Immature natural killer cell (primary cell): Measurements from ENCODE around the gene FLT3. TPM values are rescaled to one million over a fixed set of nuclear protein-coding genes. Genes with fewer than 3 reads are reported as not detected.
A peak's percentile ranks its signal among the peaks of the same experiment; 100 is the strongest.
"Not testable (repeated sequence)": the region's sequence is repeated elsewhere in the genome, so short reads cannot be mapped to it uniquely, and the experiment has no call there.

Experiments used
- DNase-seq, 3 donors: peaks; one replicate each; pipeline ENCODE4 v3.0.0; 2022; ENCODE audit warnings: mixed read lengths in 1 of 3
- H3K27ac Mint-ChIP-seq, 6 donors: one replicate each; pipeline ENCODE4 v1.8.0; 2020; ENCODE audit warnings: mixed read lengths in 6 of 6, mild to moderate bottlenecking in 5 of 6, inconsistent platforms in 4 of 6, moderate library complexity in 3 of 6
- H3K27me3 Mint-ChIP-seq, 3 donors: one replicate each; pipeline ENCODE4 v1.8.0; 2020 to 2021; ENCODE audit warnings: low read depth in 3 of 3, mild to moderate bottlenecking in 3 of 3, mixed read lengths in 3 of 3, moderate library complexity in 3 of 3, inconsistent platforms in 1 of 3
- H3K36me3 Mint-ChIP-seq, 3 donors: one replicate each; pipeline ENCODE4 v1.8.0; 2020; ENCODE audit warnings: mixed read lengths in 3 of 3, inconsistent platforms in 2 of 3, mild to moderate bottlenecking in 2 of 3
- H3K4me1 Mint-ChIP-seq, 2 donors: one replicate each; pipeline ENCODE4 v1.8.0; 2020; ENCODE audit warnings: inconsistent platforms in 2 of 2, mild to moderate bottlenecking in 2 of 2, mixed read lengths in 2 of 2, moderate library complexity in 1 of 2
- H3K4me3 Mint-ChIP-seq, 5 donors: one replicate each; pipeline ENCODE4 v1.8.0; 2020; ENCODE audit warnings: mild to moderate bottlenecking in 5 of 5, mixed read lengths in 5 of 5, inconsistent platforms in 3 of 5, moderate library complexity in 3 of 5
- H3K9me3 Mint-ChIP-seq, 6 donors: one replicate each; pipeline ENCODE4 v1.8.0; 2020; ENCODE audit warnings: mild to moderate bottlenecking in 6 of 6, mixed read lengths in 6 of 6, inconsistent platforms in 4 of 6, moderate library complexity in 3 of 6
- polyA plus RNA-seq, 3 donors: library from polyadenylated mRNA; unstranded; fragments of 300-500 nt; fragmentation: Illumina TruSeq; gene quantifications; one replicate each; pipeline ENCODE4 v1.2.3, GENCODE V29; 2021

FLT3 gene
- polyA plus RNA-seq = 1 to 10 TPM in 2 of 3 donors, under 1 TPM in 1; 0.80 to 1.6 (median 1.2) TPM

DNA sequence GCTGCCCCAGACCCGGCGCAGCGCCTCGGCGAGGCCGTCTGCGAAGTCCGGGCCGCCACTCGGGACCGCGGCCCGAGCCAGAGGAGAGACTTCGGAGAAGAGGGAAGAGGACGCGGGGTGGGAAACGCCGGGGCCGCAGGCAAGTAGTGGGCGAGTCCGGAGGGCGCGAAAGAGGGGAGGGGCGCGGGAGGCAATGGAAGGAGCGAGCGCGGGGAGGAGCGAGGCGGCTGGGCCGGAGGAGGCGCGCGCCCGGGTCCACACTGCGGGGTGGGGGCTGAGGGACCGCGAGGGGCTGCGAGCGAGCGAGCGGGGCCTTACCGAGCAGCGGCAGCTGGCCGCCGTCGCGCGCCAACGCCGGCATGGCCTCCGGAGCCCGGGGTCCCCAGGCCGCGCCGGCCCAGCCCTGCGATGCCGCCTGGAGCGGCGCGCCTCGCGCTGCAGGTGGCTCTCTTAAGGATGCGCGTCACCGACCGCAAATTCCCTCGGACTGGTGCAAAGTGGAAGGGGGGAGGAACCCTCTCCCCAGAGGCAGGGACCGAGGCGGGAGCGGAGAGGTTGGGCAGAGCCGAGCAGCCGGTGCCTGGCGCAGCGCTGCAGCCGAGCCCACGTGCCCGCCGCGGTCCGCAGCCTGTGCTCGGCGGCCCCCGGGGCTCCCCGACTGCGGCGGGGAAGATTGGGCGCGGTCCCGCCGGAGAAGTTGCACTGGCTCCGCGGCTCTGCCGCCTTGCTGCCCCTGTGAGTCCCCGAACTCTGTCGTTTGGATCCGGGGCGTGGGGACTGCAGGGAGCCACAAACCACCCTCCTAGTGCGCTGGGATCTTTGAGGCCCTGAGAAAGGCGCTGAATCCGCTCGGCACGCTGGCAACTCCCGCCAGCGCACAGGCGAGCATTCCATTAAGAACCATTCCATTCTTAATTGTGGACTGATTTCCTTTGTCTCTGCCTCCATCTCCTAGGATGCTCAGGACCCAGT is at the start of gene FLT3:
TSS of gene FLT3 (minus strand) at position 427 of the 972 bp plus-strand sequence. CDS start at position 361, 66 bp downstream.
- H3K27ac Mint-ChIP-seq = no peak within 1 kb of the TSS
- DNase-seq = peak in 2 of 3 donors; percentile 7 to 9
- no peaks in the 10 kb centered on the region for H3K36me3 Mint-ChIP-seq
- peaks cover 8 to 49% (median 15%) of the 10 kb centered on the region in 3 donors for H3K27me3 Mint-ChIP-seq
- peak within 1 kb of the TSS; percentile 65 to 82 (median 66) for H3K4me3 Mint-ChIP-seq
- H3K4me1 Mint-ChIP-seq = peaks cover 9 to 14% of the 10 kb centered on the region in 2 donors
- H3K9me3 Mint-ChIP-seq = no peaks in the 10 kb centered on the region

DNA sequence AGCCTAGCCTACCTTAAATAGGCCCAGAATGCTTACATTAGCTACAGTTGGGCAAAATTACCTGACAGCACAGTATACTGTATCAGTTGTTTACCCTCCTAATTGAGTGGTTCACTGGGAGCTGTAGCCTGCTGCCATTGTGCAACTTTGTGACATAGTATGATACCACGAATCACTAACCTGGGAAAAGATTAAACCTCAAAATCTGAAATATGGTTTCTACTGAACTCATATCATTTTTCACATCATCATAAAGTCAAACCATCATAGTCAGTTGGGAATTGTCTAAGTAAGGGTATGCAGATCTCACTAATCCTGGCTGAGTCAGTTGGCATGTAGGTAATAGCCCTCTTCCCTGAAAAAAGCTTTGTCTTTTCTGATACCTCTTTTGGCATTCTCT is 47.1 kb upstream of the FLT3 start:
- no peak overlapping the region for H3K27ac Mint-ChIP-seq
- peaks cover 0 to 4% (median 0%) of the 10 kb centered on the region in 3 donors for H3K27me3 Mint-ChIP-seq
- peaks cover 55 to 89% of the 10 kb centered on the region in 2 donors for H3K4me1 Mint-ChIP-seq
- no peaks in the 10 kb centered on the region for H3K36me3 Mint-ChIP-seq
- no peak overlapping the region for H3K4me3 Mint-ChIP-seq
- no peaks in the 10 kb centered on the region for H3K9me3 Mint-ChIP-seq
- DNase-seq = no peak

DNA sequence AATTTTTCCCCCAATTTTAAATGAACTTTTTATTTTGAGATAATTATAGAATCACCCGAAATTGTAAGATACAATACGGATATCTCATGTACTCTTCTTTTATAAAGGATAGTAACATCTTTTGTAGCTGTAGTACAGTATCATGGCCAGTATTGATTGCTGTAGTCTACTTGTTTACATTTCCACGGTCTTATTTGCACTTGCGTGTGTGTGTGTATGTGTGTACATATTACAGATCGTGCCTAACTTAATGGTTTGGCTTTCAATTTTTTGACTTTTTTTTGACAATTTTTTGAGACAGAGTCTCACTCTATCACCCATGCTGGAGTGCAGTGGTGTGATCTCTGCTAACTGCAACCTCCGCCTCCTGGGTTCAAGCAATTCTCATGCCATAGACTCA is 44.7 kb upstream of the FLT3 start:
- Mint-ChIP-seq H3K36me3 (no peaks in the 10 kb centered on the region), H3K4me1 (peaks cover 63 to 94% of the 10 kb centered on the region in 2 donors), H3K27me3 (peaks cover 0 to 7% (median 0%) of the 10 kb centered on the region in 3 donors), H3K27ac (no peak overlapping the region), H3K9me3 (no peaks in the 10 kb centered on the region), H3K4me3 (no peak overlapping the region)
- DNase-seq = no peak

DNA sequence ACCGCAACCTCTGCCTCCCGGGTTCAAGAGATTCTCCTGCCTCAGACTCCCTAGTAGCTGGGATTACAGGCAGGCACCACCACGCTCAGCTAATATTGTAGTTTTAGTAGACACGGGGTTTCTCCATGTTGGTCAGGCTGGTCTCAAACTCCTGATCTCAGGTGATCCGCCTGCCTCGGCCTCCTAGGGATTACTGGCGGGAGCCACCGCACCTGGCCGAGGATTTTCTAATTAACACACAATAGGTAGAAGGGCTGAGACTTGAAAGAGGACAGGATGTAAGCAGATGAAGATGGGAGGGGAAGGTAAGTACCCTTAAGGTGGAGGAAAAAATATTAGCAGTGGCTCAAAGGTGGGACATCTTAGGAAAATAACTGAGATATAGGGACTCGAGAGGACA is 41.2 kb upstream of the FLT3 start:
- Mint-ChIP-seq H3K4me1 (peaks cover 61 to 79% of the 10 kb centered on the region in 2 donors), H3K27me3 (peaks cover 14 to 21% (median 21%) of the 10 kb centered on the region in 3 donors), H3K4me3 (peak overlapping the region; percentile 42 to 66 (median 50)), H3K27ac (peak overlapping the region; percentile 9 to 65 (median 48))
- not testable (repeated sequence) for H3K36me3 Mint-ChIP-seq, DNase-seq, H3K9me3 Mint-ChIP-seq

DNA sequence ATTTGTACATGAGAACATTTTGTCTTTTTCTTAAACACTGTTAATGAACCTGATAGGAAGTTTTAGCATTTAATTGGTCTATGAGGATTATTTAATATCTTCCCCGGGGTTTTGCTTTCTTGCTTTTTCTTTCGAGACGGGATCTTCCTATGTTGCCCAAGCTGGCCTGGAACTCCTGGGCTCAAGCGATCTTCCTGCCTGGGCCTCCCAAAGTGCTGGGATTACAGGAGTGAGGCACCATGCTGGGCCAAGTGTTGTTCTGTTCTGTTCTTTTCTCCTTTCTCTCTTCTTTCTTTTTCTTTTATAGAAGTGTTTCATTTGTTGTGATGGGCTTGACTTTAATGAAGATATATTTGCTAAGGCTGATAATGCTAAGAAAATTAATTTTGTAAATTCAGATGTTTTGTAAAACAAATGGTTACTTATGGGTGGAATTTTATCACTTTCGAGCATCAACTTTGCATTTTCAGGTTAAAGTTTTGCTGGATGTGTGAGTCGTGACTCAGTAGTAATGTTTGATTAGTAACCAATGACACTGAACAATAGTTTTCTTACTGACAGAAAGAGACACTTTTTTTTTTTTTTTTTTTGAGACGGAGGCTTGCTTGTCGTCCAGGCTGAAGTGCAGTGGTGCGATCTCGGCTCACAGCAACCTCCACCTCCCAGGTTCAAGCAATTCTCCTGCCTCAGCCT is 40.2 kb upstream of the FLT3 start:
- peak overlapping the region; percentile 85 to 99 (median 96) for H3K27ac Mint-ChIP-seq
- H3K4me3 Mint-ChIP-seq = peak overlapping the region; percentile 92 to 95 (median 94)
- H3K9me3 Mint-ChIP-seq = no peaks in the 10 kb centered on the region
- H3K4me1 Mint-ChIP-seq = peaks cover 66 to 78% of the 10 kb centered on the region in 2 donors
- peaks cover 14 to 21% (median 19%) of the 10 kb centered on the region in 3 donors for H3K27me3 Mint-ChIP-seq
- H3K36me3 Mint-ChIP-seq = no peaks in the 10 kb centered on the region
- DNase-seq = no peak

DNA sequence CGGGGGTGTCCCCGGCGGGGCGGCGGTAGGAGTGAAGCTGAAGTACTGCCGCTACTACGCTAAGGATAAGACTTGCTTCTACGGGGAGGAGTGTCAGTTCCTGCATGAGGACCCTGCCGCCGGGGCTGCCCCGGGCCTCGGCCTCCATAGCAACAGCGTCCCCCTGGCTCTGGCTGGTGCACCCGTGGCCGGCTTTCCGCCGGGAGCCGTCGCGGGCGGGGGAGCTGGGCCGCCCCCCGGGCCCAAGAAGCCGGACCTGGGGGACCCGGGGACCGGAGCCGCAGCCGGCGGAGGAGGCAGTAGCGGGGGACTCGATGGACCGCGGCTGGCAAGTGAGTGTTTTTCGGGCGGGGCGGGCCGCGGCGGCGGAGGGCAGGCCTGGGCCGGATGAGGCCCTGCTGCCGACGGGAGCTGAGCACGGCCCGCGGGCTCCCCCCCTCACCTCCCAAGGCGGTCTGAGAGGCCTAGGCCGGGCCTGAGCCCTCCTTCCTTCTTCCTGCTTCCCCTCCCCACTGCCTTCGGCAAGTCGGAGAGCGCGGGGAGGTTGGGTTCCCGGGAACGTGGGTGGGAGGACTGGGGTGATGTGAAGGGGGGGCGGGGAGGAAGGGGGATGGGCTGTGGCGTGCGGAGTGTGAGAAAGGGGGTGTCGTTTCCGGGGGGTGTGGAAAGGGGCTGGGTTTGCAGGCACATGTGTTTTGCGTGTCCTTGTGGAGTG is 38.5 kb upstream of the FLT3 start:
- Mint-ChIP-seq H3K4me1 (peaks cover 63 to 64% of the 10 kb centered on the region in 2 donors), H3K4me3 (peak overlapping the region; percentile 92 to 95 (median 94)), H3K27me3 (peaks cover 14 to 21% (median 19%) of the 10 kb centered on the region in 3 donors), H3K27ac (peak overlapping the region; percentile 85 to 99 (median 96)), H3K9me3 (no peaks in the 10 kb centered on the region), H3K36me3 (no peaks in the 10 kb centered on the region)
- peak; percentile 83 to 88 (median 86) for DNase-seq

DNA sequence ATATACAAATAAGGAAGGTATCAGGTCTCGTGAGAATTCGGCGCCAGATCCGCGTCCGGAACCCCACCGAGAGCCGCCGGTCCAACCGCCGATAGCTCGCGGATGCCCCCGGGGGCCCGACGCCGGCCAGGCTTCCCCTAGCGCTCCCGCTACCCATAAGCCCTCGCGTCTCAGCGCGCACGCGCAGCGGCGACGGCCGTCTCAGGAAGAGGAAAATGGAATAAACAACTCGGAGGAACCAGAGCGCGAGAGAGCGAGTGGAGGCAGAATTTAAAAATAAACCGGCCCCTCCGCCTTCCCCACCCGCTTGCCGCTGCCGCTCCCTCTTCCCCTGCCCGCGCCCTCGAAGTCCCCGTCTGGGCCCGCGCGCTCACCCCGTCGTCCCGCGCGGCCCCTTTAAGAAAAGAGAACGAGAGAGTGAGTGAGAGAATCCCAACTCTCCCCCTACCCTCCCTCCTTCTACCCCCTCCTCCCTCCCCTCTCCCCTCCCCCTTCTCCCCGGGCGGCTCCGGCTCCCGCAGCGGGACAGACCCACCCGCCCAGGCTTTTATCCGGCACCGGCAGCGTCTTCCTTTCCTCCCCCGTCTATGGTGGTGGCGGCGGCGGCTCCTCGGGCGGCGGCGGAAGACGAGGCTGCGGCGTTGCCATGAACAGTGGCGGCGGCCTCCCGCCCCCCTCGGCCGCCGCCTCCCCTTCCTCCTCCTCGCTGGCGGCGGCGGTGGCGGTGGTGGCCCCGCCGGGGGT is 37.8 kb upstream of the FLT3 start, which contains the start of gene PAN3:
TSS of gene PAN3 (plus strand) at position 534 of the 744 bp plus-strand sequence. CDS start at position 647, 113 bp downstream.
- peak within 1 kb of the TSS; percentile 85 to 99 (median 97) for H3K27ac Mint-ChIP-seq
- H3K9me3 Mint-ChIP-seq = no peaks in the 10 kb centered on the region
- H3K4me3 Mint-ChIP-seq = peak within 1 kb of the TSS; percentile 92 to 99 (median 94)
- H3K4me1 Mint-ChIP-seq = peaks cover 57 to 60% of the 10 kb centered on the region in 2 donors
- H3K36me3 Mint-ChIP-seq = no peaks in the 10 kb centered on the region
- peak; percentile 91 to 93 (median 92) for DNase-seq
- H3K27me3 Mint-ChIP-seq = peaks cover 14 to 21% (median 19%) of the 10 kb centered on the region in 3 donors

DNA sequence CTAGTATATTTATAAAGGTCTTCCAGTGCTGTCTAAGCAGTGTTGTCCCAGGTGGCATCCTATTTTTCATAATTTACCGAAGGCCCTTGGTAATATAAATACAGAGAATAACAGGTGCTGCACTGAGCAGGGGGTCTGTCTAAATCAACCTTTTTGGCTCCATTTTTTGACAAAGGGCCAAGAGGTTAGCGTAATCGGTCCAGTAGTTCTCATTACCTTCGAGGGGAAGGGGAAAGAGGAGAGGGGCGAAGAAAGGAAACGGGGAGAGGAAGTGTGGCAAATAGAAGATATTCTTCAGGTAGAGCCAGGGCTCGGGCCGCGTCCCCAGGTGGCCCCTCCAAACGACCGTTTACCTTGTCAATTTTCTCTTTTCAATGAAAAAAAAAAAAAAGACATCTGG is 37.2 kb upstream of the FLT3 start:
- Mint-ChIP-seq H3K4me1 (peaks cover 51 to 54% of the 10 kb centered on the region in 2 donors), H3K27ac (peak overlapping the region; percentile 85 to 99 (median 97)), H3K4me3 (peak overlapping the region; percentile 92 to 99 (median 94)), H3K36me3 (no peaks in the 10 kb centered on the region), H3K9me3 (no peaks in the 10 kb centered on the region), H3K27me3 (peaks cover 14 to 21% (median 19%) of the 10 kb centered on the region in 3 donors)
- DNase-seq = no peak

DNA sequence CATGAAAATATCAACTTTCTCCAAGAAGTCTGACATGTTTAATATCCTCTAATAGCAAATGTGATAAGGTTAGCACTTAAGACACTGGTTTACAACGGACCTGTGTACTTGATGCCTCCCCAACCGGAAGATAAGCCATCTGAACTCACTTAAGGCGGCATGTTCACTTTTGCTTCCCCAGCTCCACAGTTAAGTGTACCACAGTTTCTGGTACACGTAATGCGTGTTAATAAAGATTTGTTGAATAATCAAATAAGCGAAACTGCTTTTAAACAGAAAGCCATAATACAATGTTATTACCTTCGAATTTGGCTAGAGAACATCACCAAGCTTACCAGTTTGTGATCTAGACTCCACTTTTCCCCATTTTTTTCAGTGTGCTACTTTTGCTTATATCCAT is 36.5 kb upstream of the FLT3 start:
- H3K9me3 Mint-ChIP-seq = no peaks in the 10 kb centered on the region
- peak in 1 of 3 donors; percentile 6 for DNase-seq
- H3K27me3 Mint-ChIP-seq = peaks cover 14 to 21% (median 19%) of the 10 kb centered on the region in 3 donors
- H3K36me3 Mint-ChIP-seq = no peaks in the 10 kb centered on the region
- peak overlapping the region; percentile 92 to 99 (median 94) for H3K4me3 Mint-ChIP-seq
- peak overlapping the region; percentile 85 to 99 (median 97) for H3K27ac Mint-ChIP-seq
- peaks cover 44 to 48% of the 10 kb centered on the region in 2 donors for H3K4me1 Mint-ChIP-seq

DNA sequence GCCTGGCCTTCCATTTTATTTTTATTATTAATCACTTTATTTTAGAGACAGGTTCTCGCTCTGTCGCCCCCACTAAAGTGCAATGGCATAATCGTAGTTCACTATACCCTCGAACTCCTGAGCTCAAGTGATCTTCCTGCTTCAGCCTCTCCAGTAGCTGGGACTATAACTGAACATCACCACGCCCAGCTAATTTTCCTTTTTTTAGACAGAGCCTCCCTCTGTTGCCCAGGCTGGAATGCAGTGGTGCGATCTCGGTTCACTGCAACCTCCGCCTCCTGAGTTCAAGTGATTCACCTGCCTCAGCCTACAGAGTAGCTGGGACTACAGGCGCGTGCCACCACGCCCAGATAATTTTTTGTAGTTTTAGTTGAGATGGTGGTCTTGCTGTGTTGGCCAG is 31.3 kb upstream of the FLT3 start:
- Mint-ChIP-seq H3K27me3 (no peaks in the 10 kb centered on the region), H3K27ac (no peak overlapping the region), H3K9me3 (no peaks in the 10 kb centered on the region), H3K4me3 (no peak overlapping the region), H3K4me1 (peaks cover 8 to 11% of the 10 kb centered on the region in 2 donors), H3K36me3 (no peaks in the 10 kb centered on the region)
- DNase-seq = no peak

DNA sequence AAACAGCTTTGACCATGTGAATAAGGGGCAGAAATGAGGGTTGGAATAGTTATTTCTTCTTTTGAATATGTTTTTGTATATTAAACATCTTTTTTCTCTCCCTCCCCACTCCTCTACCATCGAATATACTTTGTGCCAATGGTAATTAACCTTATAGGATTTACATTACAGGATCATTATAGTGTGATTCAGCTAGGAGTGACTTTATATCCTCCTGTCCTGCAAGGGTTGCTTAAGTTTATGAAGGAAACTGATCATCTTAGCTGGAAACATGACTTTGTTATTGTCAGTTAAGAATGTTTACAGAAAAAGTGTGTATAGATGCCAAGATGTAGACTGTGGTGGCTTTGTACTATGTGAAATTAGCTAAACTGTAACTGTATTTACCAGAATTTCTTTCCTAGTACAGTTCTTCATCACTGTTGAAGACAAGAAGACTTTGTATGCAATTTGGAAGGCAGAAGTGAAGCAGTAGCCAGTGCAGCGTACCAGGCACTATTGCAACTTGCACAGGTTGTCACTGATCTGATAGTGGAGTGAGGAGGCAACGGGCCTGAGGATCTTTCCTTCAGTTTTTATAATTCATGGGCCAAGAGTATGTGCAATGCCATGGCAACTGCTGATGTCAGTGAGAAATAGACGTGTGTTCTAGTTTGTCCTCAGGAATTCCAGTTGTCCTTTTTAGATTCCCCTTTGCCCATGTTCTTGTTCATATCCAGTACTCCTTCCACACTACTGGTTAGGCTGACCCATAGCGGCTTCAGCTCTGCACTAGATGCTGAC is 29.7 kb upstream of the FLT3 start:
- H3K27me3 Mint-ChIP-seq = peaks cover 0 to 2% (median 0%) of the 10 kb centered on the region in 3 donors
- H3K4me1 Mint-ChIP-seq = no peaks in the 10 kb centered on the region
- no peak overlapping the region for H3K27ac Mint-ChIP-seq
- no peak overlapping the region for H3K4me3 Mint-ChIP-seq
- no peaks in the 10 kb centered on the region for H3K36me3 Mint-ChIP-seq
- no peaks in the 10 kb centered on the region for H3K9me3 Mint-ChIP-seq
- no peak for DNase-seq

DNA sequence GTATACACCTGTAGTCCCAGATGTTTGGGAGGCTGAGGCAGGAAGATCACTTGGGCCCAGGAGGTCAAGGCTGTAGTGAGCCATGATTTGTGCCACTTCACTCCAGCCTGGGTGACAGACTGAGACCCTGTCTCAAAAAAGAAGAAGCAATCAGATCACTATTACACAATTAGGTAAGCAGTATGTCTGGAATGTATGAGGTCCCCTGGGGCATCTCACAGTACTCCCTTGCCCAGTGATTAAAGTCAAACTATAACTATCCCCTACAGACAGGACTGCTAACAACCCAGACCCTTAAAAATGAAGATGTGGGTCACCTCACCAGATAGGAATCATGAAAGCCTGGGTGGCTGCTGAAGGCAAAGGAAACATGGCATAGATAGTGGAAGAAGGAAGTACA is 28.6 kb upstream of the FLT3 start:
- no peak for DNase-seq
- H3K4me3 Mint-ChIP-seq = no peak overlapping the region
- no peaks in the 10 kb centered on the region for H3K9me3 Mint-ChIP-seq
- no peak overlapping the region for H3K27ac Mint-ChIP-seq
- no peaks in the 10 kb centered on the region for H3K4me1 Mint-ChIP-seq
- H3K36me3 Mint-ChIP-seq = no peaks in the 10 kb centered on the region
- peaks cover 0 to 2% (median 0%) of the 10 kb centered on the region in 3 donors for H3K27me3 Mint-ChIP-seq
